Measurements from ENCODE around the gene ANTXR1.
"Not testable (repeated sequence)": the region's sequence is repeated elsewhere in the genome, so short reads cannot be mapped to it uniquely, and the experiment has no call there.

Gene ANTXR1

GRCh38 chr2:69238449-69239031, 225.6 kb downstream of the ANTXR1 start:
- peak; percentile 72 for DNase-seq (ENCODE audit: low spot score)

GRCh38 chr2:69241093-69241492, 228.1 kb downstream of the ANTXR1 start:
- no peak for DNase-seq (ENCODE audit: low spot score)

- DNase-seq (ENCODE audit: low spot score), result no peak
Measured at GRCh38 chr2:69241664-69242514, 228.9 kb downstream of the ANTXR1 start.

GRCh38 chr2:69242651-69243051, 229.7 kb downstream of the ANTXR1 start:
- peak; percentile 50 for DNase-seq (ENCODE audit: low spot score)

GRCh38 chr2:69243652-69244051, 230.7 kb downstream of the ANTXR1 start:
- DNase-seq (ENCODE audit: low spot score), result no peak

GRCh38 chr2:69244882-69245281, 231.9 kb downstream of the ANTXR1 start:
- DNase-seq (ENCODE audit: low spot score), result no peak

GRCh38 chr2:69247583-69247982, 234.6 kb downstream of the ANTXR1 start:
- no peak for DNase-seq (ENCODE audit: low spot score)

- no peak for DNase-seq (ENCODE audit: low spot score)
Measured at GRCh38 chr2:69248232-69248631, 235.3 kb downstream of the ANTXR1 start.

- DNase-seq (ENCODE audit: low spot score), result no peak
Measured at GRCh38 chr2:69250981-69251380, 238.0 kb downstream of the ANTXR1 start.

GRCh38 chr2:69251943-69252342, 239.0 kb downstream of the ANTXR1 start:
- no peak for DNase-seq (ENCODE audit: low spot score)

GRCh38 chr2:69253112-69253511, 240.1 kb downstream of the ANTXR1 start:
- no peak for DNase-seq (ENCODE audit: low spot score)

- peak; percentile 82 for DNase-seq (ENCODE audit: low spot score)
Measured at GRCh38 chr2:69253611-69254301, 240.8 kb downstream of the ANTXR1 start.

- DNase-seq (ENCODE audit: low spot score), result no peak
Measured at GRCh38 chr2:69255760-69256159, 242.8 kb downstream of the ANTXR1 start.

- DNase-seq (ENCODE audit: low spot score), result not testable (repeated sequence)
Measured at GRCh38 chr2:69259994-69260591, 247.1 kb downstream of the ANTXR1 start.

- DNase-seq (ENCODE audit: low spot score), result no peak
Measured at GRCh38 chr2:69260666-69261065, 247.7 kb downstream of the ANTXR1 start.

GRCh38 chr2:69269330-69269729, 256.4 kb downstream of the ANTXR1 start:
- no peak for DNase-seq (ENCODE audit: low spot score)

- no peak for DNase-seq (ENCODE audit: low spot score)
Measured at GRCh38 chr2:69271831-69272257, 258.9 kb downstream of the ANTXR1 start.

GRCh38 chr2:69272803-69273471, 260.0 kb downstream of the ANTXR1 start:
- no peak for DNase-seq (ENCODE audit: low spot score)

- DNase-seq (ENCODE audit: low spot score), result no peak
Measured at GRCh38 chr2:69275490-69275889, 262.5 kb downstream of the ANTXR1 start.

- no peak for DNase-seq (ENCODE audit: low spot score)
Measured at GRCh38 chr2:69278366-69278765, 265.4 kb downstream of the ANTXR1 start.

GRCh38 chr2:69279211-69279610, 266.2 kb downstream of the ANTXR1 start:
- DNase-seq (ENCODE audit: low spot score), result no peak
